Large intestine (tissue), 3 donors: ENCODE data around the gene RIMBP2. TPM values are rescaled to one million over a fixed set of nuclear protein-coding genes. Genes with fewer than 3 reads are reported as not detected.
"Not testable (repeated sequence)": the region's sequence is repeated elsewhere in the genome, so short reads cannot be mapped to it uniquely, and the experiment has no call there.

Source experiments
- DNase-seq, 2 donors: peaks; one replicate each; pipeline versions ENCODE4 v3.0.0 to v3.0.0-alpha.2; 2013
- H3K27ac ChIP-seq: one replicate; pipeline ENCODE4 v1.5.1; 2013; ENCODE audit warnings: low read length
- H3K27me3 ChIP-seq: 2 replicates; pipeline ENCODE4 v1.6.1; 2013; ENCODE audit warnings: low read length; ENCODE audit not compliant: control insufficient read depth, insufficient read depth
- H3K36me3 ChIP-seq: 2 replicates; pipeline ENCODE4 v1.6.1; 2013; ENCODE audit warnings: low read length; ENCODE audit not compliant: control insufficient read depth, insufficient read depth
- H3K4me1 ChIP-seq: one replicate; pipeline ENCODE4 v1.6.1; 2013; ENCODE audit warnings: low read length; ENCODE audit not compliant: control insufficient read depth, insufficient read depth
- H3K4me3 ChIP-seq: one replicate; pipeline ENCODE4 v1.5.1; 2013; ENCODE audit warnings: low read length
- H3K9me3 ChIP-seq: one replicate; pipeline ENCODE4 v1.6.1; 2013; ENCODE audit warnings: mild to moderate bottlenecking, low read depth, low read length, moderate library complexity; ENCODE audit not compliant: control insufficient read depth
- WGBS: methylation state at CpG from one replicate; pipeline ENCODE4 v1.1.5; 2013; ENCODE audit warnings: low lambda C conversion rate; ENCODE audit not compliant: insufficient coverage; 5-methylcytosine and 5-hydroxymethylcytosine counted together
- polyA plus RNA-seq: library from polyadenylated mRNA; unstranded; fragments of 120-200 nt; gene quantifications from one replicate; pipeline ENCODE4 v1.2.1, GENCODE V29; 2013

Gene RIMBP2
- polyA plus RNA-seq, 1 donor, result 22.7 TPM

DNA sequence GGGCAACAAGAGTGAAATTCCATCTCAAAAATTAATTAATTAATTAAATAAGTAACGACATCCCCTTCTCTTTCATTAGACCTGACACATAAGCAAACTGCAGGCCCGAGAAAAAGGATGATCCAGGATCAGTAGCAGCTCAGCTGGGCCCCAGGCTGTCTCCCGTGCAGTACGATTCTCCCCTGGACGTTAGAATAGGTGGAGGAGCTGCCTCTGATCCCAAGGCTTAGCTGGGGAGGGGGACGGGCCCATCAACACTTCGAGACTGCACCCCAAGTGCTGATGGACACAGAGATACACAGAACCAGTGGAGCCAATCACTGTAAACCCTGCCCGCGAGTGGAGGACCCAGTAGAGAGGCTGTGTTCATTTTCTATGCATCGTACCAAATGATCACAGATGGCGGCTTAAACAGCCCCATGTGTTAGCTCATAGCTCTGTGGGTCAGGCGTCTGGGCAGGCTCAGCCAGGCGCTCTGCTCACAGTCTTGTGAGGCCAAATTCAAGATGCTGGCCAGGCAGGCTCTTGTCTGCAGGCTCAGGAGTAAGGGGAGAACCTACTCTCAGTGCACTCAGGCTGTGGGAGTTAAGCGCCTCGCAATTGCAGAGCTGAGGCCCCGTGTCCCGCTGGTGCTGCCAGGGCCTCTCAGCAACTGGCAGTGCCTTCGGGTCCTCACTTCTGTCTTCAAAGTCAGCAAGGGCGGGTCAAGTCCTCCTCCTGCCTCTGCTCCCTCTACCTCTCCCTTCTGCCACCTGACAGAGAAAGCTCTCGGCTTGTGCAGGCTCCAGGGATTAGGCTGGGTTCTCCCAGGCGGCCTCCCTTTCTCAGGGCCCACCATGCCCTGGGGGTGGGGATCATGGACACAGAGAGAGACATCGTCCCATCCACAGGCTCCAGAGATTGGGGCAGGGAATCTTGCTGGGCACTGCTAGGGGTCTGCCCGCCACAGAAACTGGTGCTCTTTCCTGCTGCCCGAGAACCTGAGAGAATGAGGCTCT is 26.4 kb downstream of the RIMBP2 start:
- no peak overlapping the region for H3K4me3 ChIP-seq
- peaks cover 2% of the 10 kb centered on the region for H3K9me3 ChIP-seq
- no peaks in the 10 kb centered on the region for H3K36me3 ChIP-seq
- H3K27me3 ChIP-seq, result peaks cover 25% of the 10 kb centered on the region
- WGBS, result 100% methylated on average over 1 of the region's 24 CpGs
- no peak for DNase-seq
- no peak overlapping the region for H3K27ac ChIP-seq
- no peaks in the 10 kb centered on the region for H3K4me1 ChIP-seq

DNA sequence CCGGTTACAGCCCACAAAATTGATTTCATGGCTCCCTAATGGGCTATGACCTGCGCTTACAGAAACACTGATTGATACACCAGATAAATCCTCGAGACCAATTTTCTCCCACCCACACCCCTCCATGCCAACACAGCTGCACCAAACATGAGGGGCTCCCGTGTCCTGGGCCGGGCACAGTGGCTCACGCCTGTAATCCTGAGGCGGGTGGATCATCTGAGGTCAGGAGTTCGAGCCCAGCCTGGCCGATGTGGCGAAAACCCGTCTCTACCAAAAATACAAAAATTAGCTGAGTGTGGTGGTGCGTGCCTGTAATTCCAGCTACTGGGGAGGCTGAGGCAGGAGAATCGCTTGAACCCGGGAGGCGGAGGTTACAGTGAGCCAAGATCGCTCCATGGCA is 27.1 kb downstream of the RIMBP2 start:
- H3K4me1 ChIP-seq, H3K27ac ChIP-seq, DNase-seq, H3K4me3 ChIP-seq, H3K36me3 ChIP-seq, H3K9me3 ChIP-seq: not testable (repeated sequence)
- H3K27me3 ChIP-seq, result peaks cover 25% of the 10 kb centered on the region
- no CpG with 5 or more reads among the region's 16 CpGs for WGBS

DNA sequence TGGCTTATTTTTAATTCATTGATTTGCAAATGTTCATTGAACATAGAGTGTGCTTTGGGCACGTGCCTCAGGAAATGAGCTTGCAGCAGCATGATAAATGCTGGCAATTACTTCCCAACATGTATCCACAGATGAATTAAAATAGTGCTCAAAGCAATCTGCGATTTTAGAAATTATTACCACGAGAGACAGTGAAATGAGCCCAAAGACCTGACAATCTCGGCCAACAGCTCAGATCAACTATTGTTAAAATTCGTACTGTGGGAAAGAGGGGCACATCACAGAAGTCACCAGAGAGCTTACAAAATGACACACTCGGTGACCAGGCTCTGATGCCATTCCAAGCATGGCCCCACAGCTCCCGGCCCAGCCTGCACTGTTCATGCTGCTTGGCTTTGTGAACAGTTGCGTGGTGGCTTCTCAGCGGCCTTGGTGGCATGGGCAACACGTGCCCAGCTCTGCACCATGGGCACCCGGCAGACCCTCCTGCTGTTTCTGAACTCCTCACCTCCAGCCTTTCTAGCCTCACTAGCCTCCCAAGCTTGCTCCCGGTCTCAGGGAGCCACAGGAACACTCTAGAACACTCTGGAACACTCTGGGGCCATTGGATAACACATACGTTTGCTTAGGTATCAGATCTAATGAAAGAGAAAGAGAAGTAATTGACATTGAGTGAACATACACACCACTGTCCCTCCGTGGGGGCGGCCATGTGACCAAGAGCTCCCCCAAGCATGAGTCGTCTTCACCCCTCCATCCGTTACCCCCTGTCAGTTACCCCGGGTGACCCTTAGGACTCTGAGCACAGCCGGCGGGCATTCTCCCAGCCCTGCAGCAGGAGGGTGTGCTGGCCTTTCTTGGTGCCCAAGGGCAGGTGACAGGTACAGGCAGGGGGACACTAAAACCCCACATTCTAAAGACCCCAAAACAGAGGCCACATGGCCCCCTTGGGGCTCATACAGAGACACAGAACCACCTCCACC is 28.0 kb downstream of the RIMBP2 start:
- 85% methylated on average over 2 of the region's 20 CpGs for WGBS
- Histone ChIP-seq H3K27me3 (peaks cover 25% of the 10 kb centered on the region), H3K36me3 (no peaks in the 10 kb centered on the region), H3K9me3 (peaks cover 2% of the 10 kb centered on the region), H3K4me1 (no peaks in the 10 kb centered on the region), H3K4me3 (no peak overlapping the region), H3K27ac (no peak overlapping the region)
- no peak for DNase-seq

DNA sequence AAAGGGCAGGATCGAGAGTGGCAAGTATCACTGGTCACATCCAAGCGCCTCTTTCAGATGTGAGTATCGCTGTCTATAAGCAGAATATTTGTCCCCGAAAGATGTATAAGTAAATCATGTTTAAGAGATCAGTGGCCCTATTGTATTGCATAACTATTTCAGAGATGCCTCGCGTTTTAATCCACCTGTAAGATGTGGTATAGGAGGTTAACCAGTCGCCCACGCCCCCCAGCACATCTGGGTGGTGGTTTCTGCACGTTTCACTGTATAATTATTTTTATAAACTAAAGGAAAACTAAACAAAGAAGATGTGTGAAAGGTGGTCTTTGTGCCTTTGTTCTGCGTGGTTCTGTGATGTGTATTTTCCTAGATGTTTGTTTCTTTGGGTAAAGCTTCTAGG is 28.9 kb downstream of the RIMBP2 start:
- H3K36me3 ChIP-seq, result no peaks in the 10 kb centered on the region
- H3K27me3 ChIP-seq, result peaks cover 25% of the 10 kb centered on the region
- 100% methylated on average over 1 of the region's 10 CpGs for WGBS
- H3K4me1 ChIP-seq, result no peaks in the 10 kb centered on the region
- no peak for DNase-seq
- peaks cover 2% of the 10 kb centered on the region for H3K9me3 ChIP-seq
- H3K27ac ChIP-seq, result no peak overlapping the region
- no peak overlapping the region for H3K4me3 ChIP-seq

DNA sequence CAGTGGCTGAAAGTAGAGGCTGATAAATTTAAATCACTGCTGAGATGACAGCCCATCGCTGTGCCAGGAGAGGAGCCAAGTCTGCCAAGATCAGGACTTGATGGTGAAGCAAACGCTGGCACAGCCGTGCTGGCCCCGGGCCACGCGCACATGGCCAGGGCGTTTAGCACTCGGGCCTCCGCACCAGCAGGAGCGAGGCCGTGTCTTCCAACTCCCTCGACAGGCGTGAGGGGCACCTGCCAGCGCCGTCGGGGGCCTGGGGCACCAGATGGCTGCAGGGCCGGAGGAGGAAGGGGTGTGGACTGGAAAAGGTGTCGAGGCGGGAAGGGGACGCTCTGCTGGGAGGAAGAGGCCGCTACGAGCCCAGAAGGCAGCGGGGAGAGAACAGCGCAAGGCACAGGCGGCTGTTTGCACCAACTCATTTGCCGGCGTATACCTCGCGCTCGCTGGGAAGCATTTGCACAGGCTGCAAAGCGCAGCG is 29.5 kb downstream of the RIMBP2 start:
- peaks cover 2% of the 10 kb centered on the region for H3K9me3 ChIP-seq
- peaks cover 25% of the 10 kb centered on the region for H3K27me3 ChIP-seq
- H3K4me3 ChIP-seq, result no peak overlapping the region
- no CpG with 5 or more reads among the region's 32 CpGs for WGBS
- no peaks in the 10 kb centered on the region for H3K4me1 ChIP-seq
- no peak overlapping the region for H3K27ac ChIP-seq
- H3K36me3 ChIP-seq, result no peaks in the 10 kb centered on the region
- no peak for DNase-seq

GRCh38 chr12:130685850-130686249 is 30.2 kb downstream of the RIMBP2 start:
- no CpG with 5 or more reads among the region's 15 CpGs for WGBS
- Histone ChIP-seq H3K27me3 (peaks cover 25% of the 10 kb centered on the region), H3K4me1 (no peaks in the 10 kb centered on the region), H3K4me3 (no peak overlapping the region), H3K27ac (no peak overlapping the region), H3K36me3 (no peaks in the 10 kb centered on the region), H3K9me3 (peaks cover 2% of the 10 kb centered on the region)
- DNase-seq, result no peak

DNA sequence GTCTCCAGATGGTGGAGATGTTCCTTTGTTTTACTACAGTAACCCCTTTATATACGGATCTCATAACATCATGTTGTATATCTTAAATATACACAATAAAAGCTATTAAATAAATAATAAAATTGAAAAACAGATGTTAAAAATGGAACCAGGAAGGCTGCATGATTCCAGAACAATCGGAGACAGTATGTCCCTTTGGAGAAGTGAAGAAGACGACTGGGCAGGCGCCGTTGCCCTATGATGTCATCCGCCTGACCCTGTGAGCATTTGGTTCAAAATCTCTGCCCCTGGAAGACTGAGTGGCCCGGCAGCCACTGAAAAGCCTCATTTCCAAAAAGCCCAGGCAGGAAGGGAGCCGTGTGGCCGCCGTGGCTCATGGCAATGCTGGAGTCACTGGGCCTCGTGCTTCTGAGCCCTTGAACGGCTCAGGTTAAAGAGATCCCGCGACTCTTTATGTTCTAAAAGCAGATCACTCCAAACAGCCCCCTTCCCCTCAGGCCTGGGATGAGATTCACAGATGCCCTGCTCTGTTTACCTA is 30.8 kb downstream of the RIMBP2 start:
- WGBS, result no CpG with 5 or more reads among the region's 14 CpGs
- H3K27me3 ChIP-seq, result peaks cover 25% of the 10 kb centered on the region
- no peak overlapping the region for H3K27ac ChIP-seq
- H3K4me3 ChIP-seq, result no peak overlapping the region
- H3K9me3 ChIP-seq, result peaks cover 2% of the 10 kb centered on the region
- no peaks in the 10 kb centered on the region for H3K36me3 ChIP-seq
- H3K4me1 ChIP-seq, result no peaks in the 10 kb centered on the region
- DNase-seq, result no peak

DNA sequence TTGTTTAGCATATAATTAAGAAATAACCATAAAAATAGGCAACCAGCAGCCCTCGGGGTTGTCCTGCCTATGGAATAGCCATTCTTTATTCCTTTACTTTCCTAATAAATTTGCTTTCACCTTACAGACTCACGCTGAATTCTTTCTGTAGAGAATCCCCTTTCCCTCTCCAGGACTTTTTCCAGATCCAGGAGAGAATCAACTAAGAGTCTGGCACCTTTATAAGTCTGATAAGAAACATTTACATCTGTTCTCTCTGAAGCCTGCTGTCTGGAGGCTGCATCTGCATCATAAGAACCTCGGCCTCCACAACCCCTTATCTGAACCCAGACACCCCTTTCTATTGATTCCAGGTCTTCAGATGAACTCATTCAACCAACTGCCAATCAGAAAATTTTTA is 32.3 kb downstream of the RIMBP2 start:
- H3K9me3 ChIP-seq, result peaks cover 2% of the 10 kb centered on the region

DNA sequence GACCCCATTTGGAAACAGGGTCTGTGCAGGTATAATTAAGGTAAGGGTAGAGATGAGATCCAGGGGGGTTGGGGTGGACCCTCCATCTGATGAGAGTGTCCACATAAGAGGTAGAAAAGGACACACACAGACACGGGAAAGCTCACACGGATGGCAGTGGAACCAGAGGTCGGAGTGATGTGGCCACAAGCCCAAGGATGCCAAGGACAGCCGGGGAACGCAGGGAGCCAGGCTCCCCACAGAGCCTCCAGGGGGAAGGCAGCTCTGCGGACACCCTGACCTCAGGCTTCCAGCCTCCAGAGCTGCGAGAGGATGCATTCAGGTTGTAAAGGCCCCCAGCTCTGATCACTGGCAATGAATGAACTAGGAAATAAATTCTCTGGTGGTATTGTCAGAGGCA is 33.0 kb downstream of the RIMBP2 start:
- H3K27ac ChIP-seq, result no peak overlapping the region
- no CpG with 5 or more reads among the region's 7 CpGs for WGBS
- no peak for DNase-seq

More for the DNA sequence above, 32.3 kb downstream of the RIMBP2 start:
- Histone ChIP-seq H3K4me1 (no peaks in the 10 kb centered on the region), H3K4me3 (no peak overlapping the region), H3K36me3 (no peaks in the 10 kb centered on the region), H3K27ac (no peak overlapping the region), H3K27me3 (peaks cover 25% of the 10 kb centered on the region)
- DNase-seq, result no peak
- 100% methylated on average over 2 of the region's 3 CpGs for WGBS

GRCh38 chr12:130680451-130680990 is 35.6 kb downstream of the RIMBP2 start:
- Histone ChIP-seq H3K4me1 (no peaks in the 10 kb centered on the region), H3K9me3 (no peaks in the 10 kb centered on the region), H3K36me3 (no peaks in the 10 kb centered on the region), H3K27me3 (peaks cover 3% of the 10 kb centered on the region), H3K27ac (no peak overlapping the region), H3K4me3 (no peak overlapping the region)
- no CpG with 5 or more reads among the region's 15 CpGs for WGBS
- DNase-seq, result no peak

More for the DNA sequence above, 33.0 kb downstream of the RIMBP2 start:
- Histone ChIP-seq H3K36me3 (no peaks in the 10 kb centered on the region), H3K4me1 (no peaks in the 10 kb centered on the region), H3K9me3 (peaks cover 2% of the 10 kb centered on the region), H3K27me3 (peaks cover 24% of the 10 kb centered on the region), H3K4me3 (no peak overlapping the region)
